GM18508 (cell line): ENCODE data around the gene UCK2.

Source experiments
- ATAC-seq: cut with Tn5 transposase; IDR thresholded peaks from one replicate; pipeline ENCODE4 v1.9.1; 2021; ENCODE audit warnings: moderate number of reproducible peaks; ENCODE audit not compliant: insufficient read depth, unreplicated experiment

The UCK2 gene

GRCh38 chr1:165877411-165877810, 50.0 kb downstream of the UCK2 start:
- ATAC-seq, result no peak

- peak; percentile 82 for ATAC-seq
Observed at GRCh38 chr1:165877940-165878556, 50.6 kb downstream of the UCK2 start.

- ATAC-seq, result no peak
Observed at GRCh38 chr1:165879946-165880345, 52.5 kb downstream of the UCK2 start.

DNA sequence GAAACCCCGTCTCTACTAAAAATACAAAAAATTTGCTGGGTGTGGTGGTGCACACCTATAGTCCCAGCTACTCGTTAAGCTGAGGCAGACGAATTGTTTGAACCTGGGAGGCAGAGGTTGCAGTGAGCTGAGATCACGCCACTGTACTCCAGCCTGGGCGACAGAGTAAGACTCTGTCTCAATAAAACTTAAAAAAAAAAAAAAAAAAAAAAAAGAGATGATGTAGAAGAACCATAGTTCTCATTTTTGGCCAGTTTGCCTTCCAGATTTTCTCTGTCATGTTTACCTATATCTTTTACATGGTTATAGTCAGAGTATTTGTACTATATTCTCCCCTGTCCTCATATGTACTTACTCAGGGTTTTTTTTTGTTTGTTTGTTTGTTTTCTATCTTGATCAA, 53.6 kb downstream of the UCK2 start:
- ATAC-seq, result no peak

GRCh38 chr1:165882168-165882837, 54.9 kb downstream of the UCK2 start:
- ATAC-seq, result no peak

DNA sequence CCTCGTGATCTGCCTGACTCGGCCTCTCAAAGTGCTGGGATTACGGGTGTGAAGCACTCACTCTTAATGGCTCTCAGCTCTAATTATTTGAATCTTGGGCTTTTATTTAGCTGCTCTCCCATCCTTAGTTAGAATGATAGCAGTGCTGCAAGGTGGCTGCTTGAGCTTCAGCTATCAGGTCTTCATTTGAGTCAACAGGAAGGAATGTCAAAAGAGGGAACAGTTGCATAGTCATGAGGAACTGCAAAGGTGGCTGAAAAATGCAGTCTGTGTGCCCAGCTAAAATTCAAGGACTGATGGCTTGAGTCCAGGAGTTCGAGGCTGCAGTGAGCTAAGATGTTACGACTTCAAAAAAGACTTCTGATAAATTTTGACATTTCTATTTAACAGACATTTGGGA, 55.6 kb downstream of the UCK2 start:
- no peak for ATAC-seq

GRCh38 chr1:165884009-165884689, 56.7 kb downstream of the UCK2 start:
- no peak for ATAC-seq

DNA sequence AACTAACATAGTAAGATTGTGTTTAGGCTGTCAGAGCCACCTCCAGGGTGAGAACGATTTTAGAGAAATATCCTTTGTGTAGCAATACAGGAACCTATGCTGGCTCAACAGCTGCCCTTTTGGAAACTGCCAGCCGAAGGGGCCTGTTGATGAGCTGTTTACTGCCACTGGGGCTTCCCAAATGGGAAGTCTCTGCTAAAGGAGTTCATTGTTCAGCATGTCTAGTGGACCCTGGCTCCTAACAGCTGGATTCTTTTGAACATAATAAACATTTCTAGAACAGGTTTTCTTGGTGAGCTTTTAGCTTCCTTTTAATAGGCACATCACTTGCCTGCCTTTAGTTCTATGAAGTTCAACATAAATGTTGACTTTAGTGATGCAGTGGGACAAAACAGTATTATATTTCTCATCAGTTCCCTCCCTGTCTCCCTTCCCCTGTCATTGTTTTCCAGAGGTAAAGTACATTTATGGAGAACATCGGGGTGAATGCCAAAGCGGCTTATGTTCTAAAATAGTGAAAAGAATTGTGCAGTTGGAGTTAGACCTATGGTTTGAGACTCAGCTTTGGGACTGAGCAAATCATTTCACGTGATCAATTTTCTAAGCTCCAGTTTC, 57.4 kb downstream of the UCK2 start:
- no peak for ATAC-seq

GRCh38 chr1:165885305-165885694, 57.9 kb downstream of the UCK2 start:
- ATAC-seq, result no peak

DNA sequence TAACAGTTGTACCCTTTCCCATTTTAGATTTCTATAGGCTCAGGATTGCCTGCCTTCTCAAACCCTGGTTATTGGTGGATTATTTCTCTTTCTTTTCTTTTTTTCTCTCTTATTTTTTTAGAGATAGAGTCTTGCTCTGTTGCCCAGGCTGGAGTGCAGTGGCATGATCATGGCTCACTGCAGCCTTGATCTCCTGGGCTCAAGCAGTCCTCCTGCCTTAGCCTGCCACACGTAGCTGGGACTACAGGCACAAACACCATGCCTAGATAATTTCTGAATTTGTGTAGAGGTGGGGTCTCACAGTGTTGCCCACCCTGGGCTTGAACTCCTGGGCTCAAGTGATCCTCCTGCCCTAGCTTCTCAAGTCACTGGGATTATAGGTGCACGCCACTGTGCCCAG, 58.8 kb downstream of the UCK2 start:
- no peak for ATAC-seq

- ATAC-seq, result no peak
Observed at GRCh38 chr1:165886983-165887382, 59.6 kb downstream of the UCK2 start.

DNA sequence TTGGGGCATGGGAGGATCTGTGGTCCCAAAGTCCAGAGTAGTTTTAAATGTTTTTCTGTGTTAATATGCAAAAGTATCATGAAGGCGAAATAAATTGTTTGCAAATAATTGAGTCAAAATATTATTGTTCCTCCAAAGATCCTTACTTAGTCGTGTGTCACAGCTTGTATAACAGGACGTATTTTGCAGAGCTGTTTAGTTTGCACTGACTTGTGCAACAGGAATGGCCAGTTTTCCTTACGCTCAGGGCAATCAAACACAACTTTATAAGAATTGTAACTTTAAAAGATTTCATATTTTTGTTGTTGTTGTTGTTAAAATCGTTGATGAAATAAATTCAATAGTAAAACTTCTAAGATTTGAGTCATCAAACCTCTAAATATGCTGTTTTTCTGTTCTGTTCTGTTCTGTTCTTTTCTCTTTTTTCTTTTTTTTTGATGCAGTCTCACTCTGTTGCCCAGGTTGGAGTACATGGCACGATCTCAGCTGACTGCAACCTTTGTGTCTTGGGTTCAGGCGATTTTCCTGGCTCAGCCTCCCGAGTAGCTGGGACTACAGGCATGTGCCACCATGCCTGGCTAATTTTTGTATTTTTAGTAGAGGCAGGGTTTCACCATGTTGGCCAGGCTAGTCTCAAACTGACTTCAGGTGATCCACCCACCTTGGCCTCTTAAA, 60.6 kb downstream of the UCK2 start:
- ATAC-seq, result no peak

DNA sequence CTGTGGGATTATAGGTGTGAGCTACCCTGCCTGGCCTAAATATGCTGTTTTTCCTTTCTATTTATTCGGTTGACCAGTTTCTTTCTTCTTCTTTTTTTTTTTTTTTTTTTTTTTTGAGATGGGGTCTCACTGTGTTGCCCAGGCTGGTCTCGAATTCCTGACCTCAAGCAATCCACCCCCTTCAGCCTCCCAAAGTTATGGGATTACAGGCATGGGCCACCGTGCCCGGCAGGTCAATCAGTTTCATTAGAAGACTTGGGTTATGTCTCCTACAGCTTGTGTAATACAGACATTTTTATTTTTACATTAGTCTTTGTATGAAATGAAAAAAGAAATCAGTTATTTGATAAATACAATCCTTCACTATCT, 61.1 kb downstream of the UCK2 start:
- ATAC-seq, result no peak

DNA sequence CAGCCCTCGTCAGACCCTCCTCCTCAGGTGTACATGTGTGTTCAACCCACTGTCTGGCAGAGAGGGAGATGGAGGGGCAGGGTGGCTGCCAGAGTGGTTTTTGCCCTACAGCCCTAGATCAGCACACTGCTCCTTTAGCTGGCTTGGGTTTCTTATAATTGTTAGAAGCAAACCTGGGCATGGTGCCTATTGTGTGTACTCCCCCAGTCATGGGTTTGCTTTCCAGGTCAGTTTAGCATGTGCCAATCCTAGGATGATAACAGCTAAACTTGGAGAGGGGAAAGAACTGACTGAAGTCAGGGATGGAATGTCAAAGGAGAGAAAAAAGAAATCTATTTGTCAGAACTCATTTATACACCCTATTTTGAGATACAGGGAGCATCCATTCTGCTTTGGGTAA, 63.3 kb downstream of the UCK2 start:
- no peak for ATAC-seq

DNA sequence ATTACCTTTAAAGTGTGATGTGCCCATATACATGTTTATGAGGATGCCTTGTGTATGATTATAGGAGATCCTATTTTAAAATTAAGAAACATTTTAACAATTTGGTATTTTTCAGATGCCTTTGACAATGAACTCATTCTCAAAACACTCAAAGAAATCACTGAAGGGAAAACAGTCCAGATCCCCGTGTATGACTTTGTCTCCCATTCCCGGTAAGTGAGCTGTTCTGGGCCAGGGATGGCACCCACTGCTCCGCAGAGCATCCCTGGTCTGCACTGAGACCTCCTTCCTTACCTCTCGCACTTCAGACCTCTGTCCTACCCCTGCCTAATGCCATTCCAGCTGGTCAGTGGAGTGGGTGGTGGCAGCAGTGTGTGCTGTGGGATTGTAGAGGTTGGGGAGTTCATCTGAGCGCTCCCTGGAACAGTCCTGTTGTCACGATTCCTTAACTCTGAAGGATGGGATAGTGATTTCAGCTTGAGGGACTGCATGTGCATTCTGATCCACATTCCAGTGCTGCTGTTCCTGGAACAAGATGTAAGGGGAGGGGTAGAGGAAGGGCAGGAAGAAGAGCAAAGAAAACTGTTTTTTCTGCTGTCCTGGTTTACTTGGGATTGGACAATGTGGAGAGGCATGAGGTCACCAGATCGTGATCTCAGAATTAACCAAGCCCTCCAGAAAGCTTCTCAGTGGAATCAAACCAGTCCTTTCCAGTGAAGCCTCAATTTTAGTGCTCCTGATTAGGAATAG, 63.9 kb downstream of the UCK2 start:
- ATAC-seq, result no peak

DNA sequence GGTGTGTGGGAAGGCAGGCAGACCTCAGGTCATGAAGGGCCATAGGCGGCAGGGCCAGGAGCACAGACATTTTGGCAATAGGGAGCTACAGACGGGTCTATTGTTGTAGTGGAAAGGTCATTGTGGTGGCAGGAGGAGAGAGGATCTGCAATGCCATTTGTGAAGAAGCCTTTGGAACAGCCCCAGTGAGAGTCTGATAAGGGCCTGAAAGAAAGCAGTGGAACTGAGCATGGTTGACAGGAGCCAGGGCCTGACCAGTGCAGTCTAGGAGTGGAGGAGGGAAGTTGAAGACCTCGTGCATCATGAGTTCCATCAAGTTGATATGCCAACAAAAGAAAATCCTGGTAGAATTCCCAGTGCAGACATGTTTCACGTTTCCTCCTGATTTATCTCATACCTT, 65.5 kb downstream of the UCK2 start:
- no peak for ATAC-seq

- no peak for ATAC-seq
Observed at GRCh38 chr1:165893507-165893906, 66.1 kb downstream of the UCK2 start.

DNA sequence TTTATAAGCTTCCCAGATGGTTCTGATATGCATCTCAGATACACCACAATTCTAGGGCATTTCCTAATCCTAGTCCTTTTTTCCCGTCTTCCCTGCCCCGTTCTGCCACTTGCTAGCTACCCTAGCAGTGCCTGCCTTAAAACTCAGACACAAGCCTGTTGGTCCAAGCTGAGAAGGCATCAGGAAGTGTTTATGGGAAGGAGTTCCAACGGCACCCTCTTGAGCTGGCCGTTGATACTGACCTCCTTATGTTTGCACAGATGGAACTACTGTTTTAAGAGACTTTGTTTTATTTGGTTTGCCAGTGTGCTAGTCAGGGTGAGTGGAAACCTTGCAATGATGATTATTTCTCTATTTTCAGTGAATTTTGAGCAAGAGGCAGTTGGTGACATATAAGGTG, 67.2 kb downstream of the UCK2 start:
- ATAC-seq, result no peak

GRCh38 chr1:165895451-165895871, 68.0 kb downstream of the UCK2 start:
- no peak for ATAC-seq

GRCh38 chr1:165896277-165896676, 68.9 kb downstream of the UCK2 start:
- ATAC-seq, result no peak
